LNCaP clone FGC (cell line): ENCODE measurements around the gene SPSB1.

Experiments
- DNase-seq: peaks from one replicate; pipeline ENCODE4 v3.0.0-alpha.2; 2011; ENCODE audit warnings: low read depth
- H3K4me3 ChIP-seq: 2 replicates; pipeline ENCODE4 v1.5.1; 2011; ENCODE audit warnings: mild to moderate bottlenecking, low read depth, low read length, control low read depth
- TF ChIP-seq, protein P1 (sequence below): IDR thresholded peaks from 2 replicates; pipeline ENCODE4 v1.5.1; 2012; ENCODE audit warnings: mild to moderate bottlenecking; ENCODE audit not compliant: control insufficient read depth, insufficient read depth; ENCODE audit errors: extremely low read depth

SPSB1 gene

DNA sequence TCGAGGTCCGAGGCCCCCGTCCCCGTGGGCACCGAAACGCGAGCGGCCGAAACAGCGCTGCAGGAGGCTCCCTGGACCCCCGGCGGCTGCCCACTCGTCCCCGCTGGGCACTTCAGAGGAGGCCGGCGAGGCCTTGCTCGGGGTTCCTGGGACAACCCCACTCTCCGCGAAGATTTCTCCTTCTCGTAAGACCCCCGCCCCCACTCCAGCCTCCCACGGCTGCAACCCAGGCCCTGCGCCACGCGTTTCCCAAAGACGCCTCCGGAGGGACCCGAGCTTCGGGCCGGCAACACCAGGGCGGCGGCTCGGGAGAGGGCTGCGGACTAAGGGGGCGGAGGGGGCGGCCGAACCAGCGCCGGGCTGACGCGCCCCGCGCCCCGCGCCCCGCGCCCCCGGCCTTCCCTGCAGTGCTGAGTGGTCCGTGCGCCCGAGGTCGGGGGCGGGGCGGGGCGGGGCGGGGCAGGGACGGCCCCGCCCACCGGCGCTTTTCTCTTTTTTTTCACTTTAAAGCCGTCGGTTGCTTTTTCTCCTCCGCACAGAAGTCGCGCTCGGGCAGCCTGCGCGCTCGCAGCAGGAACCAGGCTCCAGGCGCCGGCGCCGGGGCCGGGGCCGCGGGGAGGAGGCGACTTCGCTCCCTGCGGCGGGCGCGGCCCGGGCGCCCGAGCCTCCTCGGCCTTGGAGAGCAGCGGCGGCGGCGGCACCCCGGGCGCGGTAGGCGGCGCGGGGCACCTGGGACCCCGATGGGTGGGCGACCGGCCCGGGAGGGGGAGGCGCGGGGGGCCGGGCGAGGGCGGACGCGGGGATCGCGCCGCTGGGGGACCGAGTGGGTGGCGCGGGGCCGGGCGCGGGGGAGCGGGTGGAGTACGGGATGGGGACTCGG is at the start of gene SPSB1:
TSS of gene SPSB1 (plus strand) at position 534 of the 880 bp plus-strand sequence. CDS start 62,998 bp downstream, outside the sequence.
- TF ChIP-seq, protein P1, sequence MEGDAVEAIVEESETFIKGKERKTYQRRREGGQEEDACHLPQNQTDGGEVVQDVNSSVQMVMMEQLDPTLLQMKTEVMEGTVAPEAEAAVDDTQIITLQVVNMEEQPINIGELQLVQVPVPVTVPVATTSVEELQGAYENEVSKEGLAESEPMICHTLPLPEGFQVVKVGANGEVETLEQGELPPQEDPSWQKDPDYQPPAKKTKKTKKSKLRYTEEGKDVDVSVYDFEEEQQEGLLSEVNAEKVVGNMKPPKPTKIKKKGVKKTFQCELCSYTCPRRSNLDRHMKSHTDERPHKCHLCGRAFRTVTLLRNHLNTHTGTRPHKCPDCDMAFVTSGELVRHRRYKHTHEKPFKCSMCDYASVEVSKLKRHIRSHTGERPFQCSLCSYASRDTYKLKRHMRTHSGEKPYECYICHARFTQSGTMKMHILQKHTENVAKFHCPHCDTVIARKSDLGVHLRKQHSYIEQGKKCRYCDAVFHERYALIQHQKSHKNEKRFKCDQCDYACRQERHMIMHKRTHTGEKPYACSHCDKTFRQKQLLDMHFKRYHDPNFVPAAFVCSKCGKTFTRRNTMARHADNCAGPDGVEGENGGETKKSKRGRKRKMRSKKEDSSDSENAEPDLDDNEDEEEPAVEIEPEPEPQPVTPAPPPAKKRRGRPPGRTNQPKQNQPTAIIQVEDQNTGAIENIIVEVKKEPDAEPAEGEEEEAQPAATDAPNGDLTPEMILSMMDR, result peak; percentile 27; the same call in 1 of the 2 replicates
- peak within 1 kb of the TSS; percentile 62 for H3K4me3 ChIP-seq
- DNase-seq, result no peak

- DNase-seq, result no peak
- TF ChIP-seq, protein P1, result no peak
- peak overlapping the region; percentile 4; the same call in 1 of the 2 replicates for H3K4me3 ChIP-seq
Measured at GRCh38 chr1:9243066-9243739, 49.5 kb upstream of the SPSB1 start.

DNA sequence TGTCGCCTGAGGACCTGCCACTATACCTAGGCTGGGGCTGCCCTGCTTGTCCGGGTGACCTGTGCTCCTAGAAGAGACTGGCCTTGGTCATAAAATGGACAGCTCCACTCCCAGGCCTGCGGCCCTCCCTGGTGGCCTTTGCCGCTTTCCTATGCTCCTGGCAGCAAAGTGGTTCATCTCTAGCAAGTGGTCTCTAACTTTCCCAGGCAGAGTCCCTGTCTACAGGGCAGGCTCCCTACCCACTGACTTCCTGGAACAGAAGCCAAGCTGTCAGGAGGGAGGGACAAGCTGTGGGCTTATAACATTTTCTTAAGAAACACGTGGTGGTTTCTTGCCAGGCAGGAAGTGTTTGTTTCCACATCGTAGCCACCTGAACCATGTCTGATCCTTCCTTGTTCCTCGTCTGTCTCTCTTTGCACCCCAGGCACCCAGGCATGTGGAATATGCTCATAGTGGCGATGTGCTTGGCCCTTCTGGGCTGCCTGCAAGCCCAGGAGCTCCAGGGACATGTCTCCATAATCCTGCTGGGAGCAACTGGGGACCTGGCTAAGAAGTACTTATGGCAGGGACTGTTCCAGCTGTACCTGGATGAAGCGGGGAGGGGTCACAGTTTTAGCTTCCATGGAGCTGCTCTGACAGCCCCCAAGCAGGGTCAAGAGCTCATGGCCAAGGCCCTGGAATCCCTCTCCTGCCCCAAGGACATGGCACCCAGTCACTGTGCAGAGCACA is 48.0 kb upstream of the SPSB1 start:
- TF ChIP-seq, protein P1, result no peak
- no peak overlapping the region for H3K4me3 ChIP-seq
- peak; percentile 89 for DNase-seq

DNA sequence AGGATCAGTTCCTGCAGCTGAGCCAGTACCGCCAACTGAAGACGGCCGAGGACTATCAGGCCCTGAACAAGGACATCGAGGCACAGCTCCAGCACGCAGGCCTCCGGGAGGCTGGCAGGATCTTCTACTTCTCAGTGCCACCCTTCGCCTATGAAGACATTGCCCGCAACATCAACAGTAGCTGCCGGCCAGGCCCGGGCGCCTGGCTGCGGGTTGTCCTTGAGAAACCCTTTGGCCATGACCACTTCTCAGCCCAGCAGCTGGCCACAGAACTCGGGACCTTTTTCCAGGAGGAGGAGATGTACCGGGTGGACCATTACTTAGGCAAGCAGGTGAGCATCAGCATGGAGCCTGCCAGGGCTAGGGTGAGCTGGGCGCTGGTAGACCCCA is 47.5 kb upstream of the SPSB1 start:
- no peak overlapping the region for H3K4me3 ChIP-seq
- DNase-seq, result no peak
- TF ChIP-seq, protein P1, result no peak

GRCh38 chr1:9245661-9246060 is 47.0 kb upstream of the SPSB1 start:
- H3K4me3 ChIP-seq, result no peak overlapping the region
- DNase-seq, result no peak
- TF ChIP-seq, protein P1, result no peak

DNA sequence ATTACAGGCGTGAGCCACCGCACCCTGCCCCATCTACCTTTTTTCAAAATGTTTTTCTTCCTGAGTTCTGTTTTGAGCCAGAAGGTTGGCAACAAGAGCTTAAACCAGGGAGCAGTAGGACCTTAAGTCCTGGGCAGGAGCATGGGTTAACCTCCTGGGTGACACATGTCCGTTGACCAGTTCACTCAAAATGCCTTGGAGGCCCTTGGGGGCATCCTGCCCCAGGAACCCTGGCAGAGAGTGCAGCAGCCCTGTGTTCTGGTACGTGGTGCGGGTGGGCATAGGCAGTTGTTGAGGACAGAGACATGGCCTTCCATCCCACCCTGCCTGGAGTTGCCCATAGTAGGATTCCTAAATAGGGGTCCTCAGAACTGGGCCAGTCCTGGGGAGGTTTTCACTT is 46.5 kb upstream of the SPSB1 start:
- TF ChIP-seq, protein P1, result no peak
- no peak for DNase-seq
- no peak overlapping the region for H3K4me3 ChIP-seq
